HG02938 (cell line): Measurements from ENCODE around the gene ADAMTS6.
"Not testable (repeated sequence)": the region's sequence is repeated elsewhere in the genome, so short reads cannot be mapped to it uniquely, and the experiment has no call there.

Experiments used
- ATAC-seq: cut with Tn5 transposase; IDR thresholded peaks from one replicate; pipeline ENCODE4 v1.9.1; 2021; ENCODE audit warnings: mild to moderate bottlenecking, moderate library complexity; ENCODE audit not compliant: unreplicated experiment

Gene ADAMTS6

GRCh38 chr5:65481635-65482295, at the start of gene ADAMTS6:
Gene ADAMTS6 (minus strand): TSS chr5:65481920. CDS start chr5:65473673, 8,247 bp downstream.
- ATAC-seq: peak; percentile 80

GRCh38 chr5:65530904-65531303, 49.2 kb upstream of the ADAMTS6 start:
- no peak for ATAC-seq

GRCh38 chr5:65525726-65526125, 44.0 kb upstream of the ADAMTS6 start:
- ATAC-seq: no peak

GRCh38 chr5:65512170-65512937, 30.6 kb upstream of the ADAMTS6 start:
- no peak for ATAC-seq

- ATAC-seq: no peak
Measured at GRCh38 chr5:65508978-65509377, 27.3 kb upstream of the ADAMTS6 start.

- ATAC-seq: no peak
Measured at GRCh38 chr5:65506961-65507360, 25.2 kb upstream of the ADAMTS6 start.

- no peak for ATAC-seq
Measured at GRCh38 chr5:65489119-65489518, 7.4 kb upstream of the ADAMTS6 start.

- ATAC-seq: not testable (repeated sequence)
Measured at GRCh38 chr5:65488038-65488687, 6.4 kb upstream of the ADAMTS6 start.

GRCh38 chr5:65486803-65487202, 5.1 kb upstream of the ADAMTS6 start:
- ATAC-seq: not testable (repeated sequence)

- ATAC-seq: no peak
Measured at GRCh38 chr5:65485405-65485804, 3.7 kb upstream of the ADAMTS6 start.

GRCh38 chr5:65483546-65484346, 2.0 kb upstream of the ADAMTS6 start:
- ATAC-seq: peak; percentile 41

GRCh38 chr5:65482736-65483545, 1.2 kb upstream of the ADAMTS6 start:
- ATAC-seq: no peak

- no peak for ATAC-seq
Measured at GRCh38 chr5:65482296-65482735, 596 bp upstream of the ADAMTS6 start.

- ATAC-seq: peak; percentile 7
Measured at GRCh38 chr5:65481171-65481581, 544 bp downstream of the ADAMTS6 start.

- ATAC-seq: peak; percentile 34
Measured at GRCh38 chr5:65480306-65480865, 1.3 kb downstream of the ADAMTS6 start.

GRCh38 chr5:65479527-65479926, 2.2 kb downstream of the ADAMTS6 start:
- ATAC-seq: no peak

- no peak for ATAC-seq
Measured at GRCh38 chr5:65478336-65478735, 3.4 kb downstream of the ADAMTS6 start.

- ATAC-seq: no peak
Measured at GRCh38 chr5:65475895-65476294, 5.8 kb downstream of the ADAMTS6 start.

GRCh38 chr5:65475336-65475735, 6.4 kb downstream of the ADAMTS6 start:
- ATAC-seq: no peak
